Gastroesophageal sphincter (tissue), 4 donors: ENCODE measurements around the gene NETO1. TPM values are rescaled to one million over a fixed set of nuclear protein-coding genes. Genes with fewer than 3 reads are reported as not detected.
A peak's percentile ranks its signal among the peaks of the same experiment; 100 is the strongest.

Experiments used
- ATAC-seq: fragments of 150-250 bp; one replicate; pipeline ENCODE4 v1.9.1; 2016; ENCODE audit warnings: mild to moderate bottlenecking, moderate library complexity
- H3K27ac ChIP-seq, 4 donors: fragments of 200-600 bp; sonication (generic) in 3 of 4; 1 replicate in 3 of 4; 2 replicates in 1 of 4; pipeline ENCODE4 v1.5.1; 2016 to 2019
- H3K27me3 ChIP-seq: fragments of 200-600 bp; sonication (generic); one replicate; pipeline ENCODE4 v1.5.1; 2019
- H3K36me3 ChIP-seq, 2 donors: fragments of 200-600 bp; sonication (generic); one replicate each; pipeline ENCODE4 v1.5.1; 2019; ENCODE audit warnings: control low read depth in 1 of 2
- H3K4me1 ChIP-seq, 3 donors: fragments of 200-600 bp; sonication (generic); 1 replicate in 2 of 3; 2 replicates in 1 of 3; pipeline ENCODE4 v1.5.1; 2016 to 2019; ENCODE audit warnings: control low read depth in 2 of 3
- H3K4me3 ChIP-seq, 2 donors: fragments of 200-600 bp; sonication (generic); one replicate each; pipeline ENCODE4 v1.5.1; 2019; ENCODE audit warnings: mild to moderate bottlenecking in 1 of 2, moderate library complexity in 1 of 2
- H3K9me3 ChIP-seq, 3 donors: fragments of 200-600 bp; sonication (generic); one replicate each; pipeline ENCODE4 v1.5.1; 2017 to 2019; ENCODE audit warnings: control low read depth in 2 of 3
- EP300 ChIP-seq: sonication (generic); formaldehyde crosslinking; IDR thresholded peaks from one replicate; pipeline ENCODE4 v1.6.1; 2017; ENCODE audit warnings: antibody characterized with exemption, mild to moderate bottlenecking
- POLR2A ChIP-seq, 2 donors: fragments of 450-650 bp; IDR thresholded peaks; one replicate each; pipeline ENCODE4 v1.6.1; 2017; ENCODE audit warnings: antibody characterized with exemption in 2 of 2, mild to moderate bottlenecking in 2 of 2, moderate library complexity in 1 of 2
- POLR2AphosphoS5 ChIP-seq: sonication (generic); formaldehyde crosslinking; IDR thresholded peaks from one replicate; pipeline ENCODE4 v1.6.1; 2017; ENCODE audit warnings: antibody characterized with exemption
- WGBS, 2 donors: methylation state at CpG; one replicate each; pipeline ENCODE4 v1.1.5; 2018; ENCODE audit warnings: low coverage in 1 of 2; 5-methylcytosine and 5-hydroxymethylcytosine counted together
- total RNA-seq, 4 donors: library from RNA; depleted of rRNA; stranded (reverse); fragments of >200 nt; gene quantifications; one replicate each; pipeline ENCODE4 v1.1.0, GENCODE V29; 2016
- TF ChIP-seq, protein P1 (sequence below), 4 experiments: fragments of 200-600 bp in 2 of 4; fragments of 450-650 bp in 2 of 4; sonication (generic) in 1 of 4; IDR thresholded peaks; one replicate each; pipeline ENCODE4 v1.5.1; 2017 to 2019; ENCODE audit warnings: antibody characterized with exemption in 4 of 4, mild to moderate bottlenecking in 2 of 4, moderate library complexity in 2 of 4

NETO1 gene, protein sequence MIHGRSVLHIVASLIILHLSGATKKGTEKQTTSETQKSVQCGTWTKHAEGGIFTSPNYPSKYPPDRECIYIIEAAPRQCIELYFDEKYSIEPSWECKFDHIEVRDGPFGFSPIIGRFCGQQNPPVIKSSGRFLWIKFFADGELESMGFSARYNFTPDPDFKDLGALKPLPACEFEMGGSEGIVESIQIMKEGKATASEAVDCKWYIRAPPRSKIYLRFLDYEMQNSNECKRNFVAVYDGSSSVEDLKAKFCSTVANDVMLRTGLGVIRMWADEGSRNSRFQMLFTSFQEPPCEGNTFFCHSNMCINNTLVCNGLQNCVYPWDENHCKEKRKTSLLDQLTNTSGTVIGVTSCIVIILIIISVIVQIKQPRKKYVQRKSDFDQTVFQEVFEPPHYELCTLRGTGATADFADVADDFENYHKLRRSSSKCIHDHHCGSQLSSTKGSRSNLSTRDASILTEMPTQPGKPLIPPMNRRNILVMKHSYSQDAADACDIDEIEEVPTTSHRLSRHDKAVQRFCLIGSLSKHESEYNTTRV
- total RNA-seq: under 1 TPM in 1 of 4 donors, not detected in 3; 0.23 TPM

DNA sequence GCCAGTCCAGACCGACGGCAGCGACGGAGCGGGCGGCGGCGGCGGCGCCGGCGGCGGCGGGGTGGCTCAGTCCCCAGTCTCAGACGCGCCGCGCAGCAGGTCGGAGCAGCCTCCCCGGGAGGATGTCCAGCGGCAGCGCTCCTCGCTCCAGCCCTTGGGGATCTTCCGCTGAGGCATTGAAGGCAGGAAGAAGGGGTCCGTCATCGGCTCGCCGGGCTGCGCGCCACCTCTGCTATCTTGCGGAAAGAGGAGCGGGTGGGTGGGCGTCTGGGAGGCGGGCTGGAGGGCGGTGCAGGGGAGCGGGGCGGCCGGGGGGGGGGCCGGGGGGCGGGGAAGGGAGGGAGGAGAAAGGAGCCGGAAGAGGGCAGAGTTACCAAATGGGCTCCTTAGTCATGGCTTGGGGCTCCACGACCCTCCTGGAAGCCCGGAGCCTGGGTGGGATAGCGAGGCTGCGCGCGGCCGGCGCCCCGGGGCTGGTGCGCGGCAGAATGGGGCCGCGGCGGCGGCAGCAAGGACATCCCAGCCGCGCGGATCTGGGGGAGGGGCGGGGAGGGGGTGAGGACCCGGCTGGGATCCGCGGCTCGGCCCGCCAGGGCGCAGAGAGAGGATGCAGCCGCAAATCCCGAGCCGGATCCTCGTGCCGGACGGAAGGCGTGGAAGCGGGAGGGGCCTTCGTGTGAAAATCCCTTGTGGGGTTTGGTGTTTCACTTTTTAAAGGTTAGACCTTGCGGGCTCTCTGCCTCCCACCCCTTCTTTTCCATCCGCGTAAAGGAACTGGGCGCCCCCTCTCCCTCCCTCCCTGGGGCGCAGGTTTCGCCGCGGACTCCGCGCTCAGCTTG, at the start of gene NETO1:
Gene NETO1 (minus strand): TSS at position 242 of the 839 bp plus-strand sequence. CDS start 696 bp downstream, outside the sequence.
- H3K4me1 ChIP-seq: peaks cover 0 to 28% (median 3%) of the 10 kb centered on the region in 3 donors
- peak within 1 kb of the TSS in 1 of 2 donors; percentile 37 for H3K4me3 ChIP-seq
- no peaks in the 10 kb centered on the region for H3K36me3 ChIP-seq
- H3K27me3 ChIP-seq: peaks cover 59% of the 10 kb centered on the region
- no peaks in the 10 kb centered on the region for H3K9me3 ChIP-seq
- TF ChIP-seq POLR2AphosphoS5: no peak
- TF ChIP-seq POLR2A (IDR thresholded peaks at IDR 0.05): no peak
- TF ChIP-seq, protein P1, sequence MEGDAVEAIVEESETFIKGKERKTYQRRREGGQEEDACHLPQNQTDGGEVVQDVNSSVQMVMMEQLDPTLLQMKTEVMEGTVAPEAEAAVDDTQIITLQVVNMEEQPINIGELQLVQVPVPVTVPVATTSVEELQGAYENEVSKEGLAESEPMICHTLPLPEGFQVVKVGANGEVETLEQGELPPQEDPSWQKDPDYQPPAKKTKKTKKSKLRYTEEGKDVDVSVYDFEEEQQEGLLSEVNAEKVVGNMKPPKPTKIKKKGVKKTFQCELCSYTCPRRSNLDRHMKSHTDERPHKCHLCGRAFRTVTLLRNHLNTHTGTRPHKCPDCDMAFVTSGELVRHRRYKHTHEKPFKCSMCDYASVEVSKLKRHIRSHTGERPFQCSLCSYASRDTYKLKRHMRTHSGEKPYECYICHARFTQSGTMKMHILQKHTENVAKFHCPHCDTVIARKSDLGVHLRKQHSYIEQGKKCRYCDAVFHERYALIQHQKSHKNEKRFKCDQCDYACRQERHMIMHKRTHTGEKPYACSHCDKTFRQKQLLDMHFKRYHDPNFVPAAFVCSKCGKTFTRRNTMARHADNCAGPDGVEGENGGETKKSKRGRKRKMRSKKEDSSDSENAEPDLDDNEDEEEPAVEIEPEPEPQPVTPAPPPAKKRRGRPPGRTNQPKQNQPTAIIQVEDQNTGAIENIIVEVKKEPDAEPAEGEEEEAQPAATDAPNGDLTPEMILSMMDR (IDR thresholded peaks at IDR 0.05): no peak
- no peak for TF ChIP-seq EP300
- no peak within 1 kb of the TSS for H3K27ac ChIP-seq
- ATAC-seq: no peak
- WGBS, 2 donors: no CpG with 5 or more reads among the region's 85 CpGs

DNA sequence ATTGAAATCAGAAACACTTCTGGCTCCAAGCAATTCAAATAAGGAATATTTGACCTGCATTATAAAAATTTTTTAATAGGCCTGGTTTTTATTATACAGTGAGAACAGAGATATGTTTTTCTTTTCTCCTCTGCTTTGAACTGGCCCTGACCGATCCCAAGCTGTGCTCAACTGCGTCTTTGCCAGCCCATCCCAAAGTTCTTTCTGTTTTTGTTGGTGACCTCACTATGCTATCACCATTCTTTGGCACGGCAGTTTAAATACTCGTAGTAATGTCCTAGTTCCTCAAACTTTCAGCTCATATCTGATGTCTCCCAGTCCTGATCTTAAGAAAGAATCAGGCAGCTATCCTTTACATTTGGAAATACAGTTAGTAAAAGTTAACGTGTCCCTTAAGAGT, 42.3 kb upstream of the NETO1 start:
- ATAC-seq: no peak
- Histone ChIP-seq H3K27me3 (no peaks in the 10 kb centered on the region), H3K4me3 (no peak overlapping the region), H3K27ac (no peak overlapping the region), H3K36me3 (no peaks in the 10 kb centered on the region), H3K9me3 (no peaks in the 10 kb centered on the region), H3K4me1 (no peaks in the 10 kb centered on the region)
- WGBS, 2 donors: 62 to 66% methylated on average over 5 of the region's 5 CpGs
- TF ChIP-seq EP300 (no peak), POLR2A (IDR thresholded peaks at IDR 0.05) (no peak), POLR2AphosphoS5 (no peak)
- TF ChIP-seq, protein P1 (IDR thresholded peaks at IDR 0.05): no peak

- TF ChIP-seq POLR2AphosphoS5: no peak
- TF ChIP-seq, protein P1 (IDR thresholded peaks at IDR 0.05): no peak
- TF ChIP-seq POLR2A (IDR thresholded peaks at IDR 0.05): no peak
- no peak for TF ChIP-seq EP300
- WGBS, 2 donors: 25 to 88% methylated on average over 1 to 2 of the region's 2 CpGs
- Histone ChIP-seq H3K4me1 (no peaks in the 10 kb centered on the region), H3K36me3 (no peaks in the 10 kb centered on the region), H3K4me3 (no peak overlapping the region), H3K9me3 (no peaks in the 10 kb centered on the region), H3K27ac (no peak overlapping the region), H3K27me3 (no peaks in the 10 kb centered on the region)
- no peak for ATAC-seq
Measured at GRCh38 chr18:72908181-72908580, 40.4 kb upstream of the NETO1 start.

DNA sequence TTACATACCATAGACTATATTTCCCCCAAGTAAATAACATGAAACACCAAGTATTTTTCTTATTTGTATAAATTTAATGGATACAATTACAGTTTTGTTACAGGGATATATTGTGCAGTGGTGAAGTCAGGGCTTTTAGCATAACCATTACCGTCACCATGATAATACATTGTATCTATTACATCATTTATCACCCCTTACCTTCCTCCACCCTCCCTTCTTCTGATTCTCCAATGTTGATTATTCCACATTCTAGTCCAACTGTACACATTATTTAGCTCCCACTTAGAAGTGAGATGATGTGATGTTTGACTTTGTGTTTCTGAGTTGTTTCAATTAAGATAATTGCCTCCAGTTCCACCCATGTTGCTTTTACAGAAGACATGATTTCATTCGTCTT, 35.2 kb upstream of the NETO1 start:
- no peak overlapping the region for H3K4me3 ChIP-seq
- H3K27me3 ChIP-seq: no peaks in the 10 kb centered on the region
- TF ChIP-seq POLR2AphosphoS5 (no peak), POLR2A (IDR thresholded peaks at IDR 0.05) (no peak), EP300 (no peak)
- TF ChIP-seq, protein P1 (IDR thresholded peaks at IDR 0.05): no peak
- H3K36me3 ChIP-seq: no peaks in the 10 kb centered on the region
- H3K27ac ChIP-seq: no peak overlapping the region
- 61 to 78% methylated on average over 2 of the region's 2 CpGs for WGBS, 2 donors
- H3K9me3 ChIP-seq: no peaks in the 10 kb centered on the region
- H3K4me1 ChIP-seq: no peaks in the 10 kb centered on the region
- ATAC-seq: no peak
